Measurements from ENCODE around the gene MXRA7. TPM values are rescaled to one million over a fixed set of nuclear protein-coding genes. Genes with fewer than 3 reads are reported as not detected.

The MXRA7 gene
- total RNA-seq, 2 experiments from 2014 or later: 8.4 to 8.6 TPM

DNA sequence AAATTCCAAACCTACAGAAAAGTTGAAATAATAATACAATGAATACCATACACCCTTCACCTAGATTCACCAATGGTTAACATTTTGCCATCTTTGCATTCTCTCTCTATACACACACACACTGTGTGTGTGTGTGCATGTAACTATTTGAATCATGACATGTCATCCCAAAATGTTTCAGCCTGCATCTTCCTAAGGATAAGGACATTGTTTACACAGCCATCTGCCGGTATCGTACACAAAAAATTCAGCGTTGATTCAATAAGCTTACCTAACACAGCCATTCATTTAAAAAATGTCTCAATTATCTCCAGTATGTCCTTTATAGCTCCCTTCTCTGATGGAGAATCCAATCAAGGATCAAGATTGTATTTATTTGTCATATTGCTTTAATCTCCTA, 3.9 kb downstream of the MXRA7 start:
- DNase-seq (no peak), ATAC-seq (no peak)
- CTCF ChIA-PET: no interaction called here
- H3K4me1 Mint-ChIP-seq (ENCODE audit: low read depth): peaks cover 13% of the 10 kb centered on the region
- TF ChIP-seq, protein P1, sequence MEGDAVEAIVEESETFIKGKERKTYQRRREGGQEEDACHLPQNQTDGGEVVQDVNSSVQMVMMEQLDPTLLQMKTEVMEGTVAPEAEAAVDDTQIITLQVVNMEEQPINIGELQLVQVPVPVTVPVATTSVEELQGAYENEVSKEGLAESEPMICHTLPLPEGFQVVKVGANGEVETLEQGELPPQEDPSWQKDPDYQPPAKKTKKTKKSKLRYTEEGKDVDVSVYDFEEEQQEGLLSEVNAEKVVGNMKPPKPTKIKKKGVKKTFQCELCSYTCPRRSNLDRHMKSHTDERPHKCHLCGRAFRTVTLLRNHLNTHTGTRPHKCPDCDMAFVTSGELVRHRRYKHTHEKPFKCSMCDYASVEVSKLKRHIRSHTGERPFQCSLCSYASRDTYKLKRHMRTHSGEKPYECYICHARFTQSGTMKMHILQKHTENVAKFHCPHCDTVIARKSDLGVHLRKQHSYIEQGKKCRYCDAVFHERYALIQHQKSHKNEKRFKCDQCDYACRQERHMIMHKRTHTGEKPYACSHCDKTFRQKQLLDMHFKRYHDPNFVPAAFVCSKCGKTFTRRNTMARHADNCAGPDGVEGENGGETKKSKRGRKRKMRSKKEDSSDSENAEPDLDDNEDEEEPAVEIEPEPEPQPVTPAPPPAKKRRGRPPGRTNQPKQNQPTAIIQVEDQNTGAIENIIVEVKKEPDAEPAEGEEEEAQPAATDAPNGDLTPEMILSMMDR (IDR thresholded peaks at IDR 0.05): no peak
- intact Hi-C loops (cut with micrococcal nuclease): no loop called here
- POLR2A ChIA-PET: no interaction called here
- H3K27ac Mint-ChIP-seq: no peak overlapping the region
- no peak overlapping the region for H3K4me3 Mint-ChIP-seq
- no peaks in the 10 kb centered on the region for H3K9me3 Mint-ChIP-seq
- H3K36me3 Mint-ChIP-seq (ENCODE audit: low read depth): no peaks in the 10 kb centered on the region
- no peaks in the 10 kb centered on the region for H3K27me3 Mint-ChIP-seq

DNA sequence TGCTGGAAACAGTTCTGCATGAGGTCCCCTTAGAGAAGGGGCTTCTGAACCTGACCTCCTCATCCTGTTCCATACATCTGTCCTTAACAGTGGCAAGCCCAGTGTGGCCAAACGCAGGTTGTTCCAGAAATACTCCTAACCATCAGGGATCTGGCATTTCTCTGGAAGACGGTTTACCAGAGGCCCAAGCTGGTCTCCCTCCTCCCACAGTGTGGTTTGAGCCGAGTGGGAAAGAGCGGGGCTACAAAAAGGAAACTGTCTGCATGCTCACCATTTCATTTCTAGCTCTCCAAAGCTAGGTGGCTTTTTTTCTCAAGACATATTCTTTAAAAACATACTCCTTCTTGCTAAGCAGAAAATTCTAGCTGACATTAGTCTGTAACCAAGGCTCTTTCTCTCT, 6.0 kb downstream of the MXRA7 start:
- no peaks in the 10 kb centered on the region for H3K36me3 Mint-ChIP-seq (ENCODE audit: low read depth)
- ChIA-PET POLR2A (interaction anchor here (0.7 kb wide), 1 partner anchor 12 kb away, joined by 3 read pairs; no protein-coding TSS in a partner anchor), CTCF (interaction anchor here (1.0 to 2.8 kb wide), 4 partner anchors 8 to 80 kb away, joined by 3 to 10 read pairs (median 6); no protein-coding TSS in a partner anchor)

DNA sequence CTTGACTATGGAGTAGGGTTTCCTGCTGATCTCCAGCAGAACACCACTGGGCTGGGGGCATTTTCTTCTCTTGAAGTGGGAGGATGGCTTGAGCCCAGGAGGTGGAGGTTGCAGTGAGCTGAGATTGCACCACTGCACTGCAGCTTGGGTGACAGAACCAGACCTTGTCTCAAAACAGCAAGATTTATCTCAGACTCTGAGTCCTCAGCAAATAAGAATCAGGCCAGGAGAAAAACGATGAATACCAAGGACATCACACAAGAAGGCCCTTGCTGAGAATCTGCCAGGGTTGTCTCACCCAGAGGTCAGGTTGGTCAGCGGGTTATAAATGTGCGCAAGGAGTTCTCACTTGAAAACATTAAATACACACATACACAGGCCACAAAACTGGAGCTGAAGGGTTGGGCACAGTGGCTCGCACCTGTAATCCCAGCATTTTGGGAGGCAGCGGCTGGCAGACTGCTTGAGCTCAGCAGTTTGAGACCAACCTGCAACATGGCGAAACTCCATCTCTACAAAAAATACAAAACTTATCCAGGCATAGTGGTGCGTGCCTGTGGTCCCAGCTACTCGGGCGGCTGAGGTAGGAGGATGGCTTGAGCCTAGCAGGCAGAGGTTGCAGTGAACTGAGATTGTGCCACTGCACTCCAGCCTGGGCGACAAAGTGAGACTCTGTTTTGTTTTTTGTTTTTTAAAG, 7.7 kb downstream of the MXRA7 start:
- Mint-ChIP-seq H3K4me3 (no peak overlapping the region), H3K36me3 (ENCODE audit: low read depth) (no peaks in the 10 kb centered on the region), H3K27me3 (no peaks in the 10 kb centered on the region), H3K9me3 (no peaks in the 10 kb centered on the region), H3K4me1 (ENCODE audit: low read depth) (no peaks in the 10 kb centered on the region), H3K27ac (no peak overlapping the region)
- TF ChIP-seq, protein P1 (IDR thresholded peaks at IDR 0.05): no peak
- CTCF ChIA-PET: interaction anchor here (0.7 to 2.8 kb wide), 6 partner anchors 9 to 180 kb away, joined by 3 to 10 read pairs (median 4); no protein-coding TSS in a partner anchor
- DNase-seq (no peak), ATAC-seq (no peak)
- intact Hi-C loops (cut with micrococcal nuclease): no loop called here
- POLR2A ChIA-PET: no interaction called here

More for the DNA sequence above, 6.0 kb downstream of the MXRA7 start:
- Mint-ChIP-seq H3K27me3 (no peaks in the 10 kb centered on the region), H3K4me3 (no peak overlapping the region), H3K27ac (no peak overlapping the region), H3K9me3 (no peaks in the 10 kb centered on the region), H3K4me1 (ENCODE audit: low read depth) (peaks cover 4% of the 10 kb centered on the region)
- intact Hi-C loops (cut with micrococcal nuclease): no loop called here
- ATAC-seq: no peak
- DNase-seq: no peak
- TF ChIP-seq, protein P1 (IDR thresholded peaks at IDR 0.05): no peak

DNA sequence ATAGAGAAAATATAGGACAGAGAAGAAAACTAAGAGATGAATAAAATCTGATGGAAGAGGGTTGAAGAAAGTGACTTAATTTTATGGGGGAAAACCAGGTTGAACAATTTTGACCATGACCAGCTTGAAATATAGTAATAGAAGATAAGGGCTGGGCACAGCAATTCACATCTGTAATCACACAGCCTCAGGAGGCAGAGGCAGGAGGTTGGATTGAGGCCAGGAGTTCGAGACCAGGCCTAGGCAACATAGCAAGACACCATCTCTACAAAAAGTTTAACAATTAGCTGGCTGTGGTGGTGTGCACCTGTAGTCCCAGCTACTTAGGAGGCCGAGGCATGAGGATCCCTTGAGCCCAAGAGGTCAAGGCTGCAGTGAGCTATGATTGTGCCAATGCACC, 8.7 kb downstream of the MXRA7 start:
- TF ChIP-seq, protein P1 (IDR thresholded peaks at IDR 0.05): no peak
- POLR2A ChIA-PET: no interaction called here

DNA sequence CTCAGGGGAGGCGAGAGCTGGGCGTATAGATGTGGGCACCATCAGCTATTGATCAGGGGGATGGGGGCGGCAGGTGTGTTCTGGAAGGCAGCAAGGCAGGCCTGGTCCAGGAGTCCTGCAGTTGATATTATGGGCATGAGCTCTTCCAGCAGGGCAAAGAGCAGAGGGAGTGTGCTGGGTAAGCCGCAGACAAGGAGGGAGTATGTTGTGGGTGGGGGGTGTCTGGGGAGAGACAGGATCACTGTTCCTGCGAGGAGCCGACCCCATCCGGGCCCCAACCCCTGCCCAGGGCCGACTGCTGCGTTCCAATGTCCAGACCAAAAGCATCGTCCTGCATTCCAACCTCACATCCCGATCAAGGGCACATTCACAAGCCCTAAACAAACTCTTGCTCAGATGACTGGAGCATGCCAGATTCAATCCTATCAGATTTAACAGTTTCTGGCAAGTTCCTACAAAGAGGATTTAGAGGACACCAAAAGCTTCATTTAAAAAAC, 9.2 kb downstream of the MXRA7 start:
- Mint-ChIP-seq H3K4me3 (no peak overlapping the region), H3K9me3 (no peaks in the 10 kb centered on the region), H3K36me3 (ENCODE audit: low read depth) (no peaks in the 10 kb centered on the region), H3K4me1 (ENCODE audit: low read depth) (no peaks in the 10 kb centered on the region), H3K27ac (no peak overlapping the region), H3K27me3 (no peaks in the 10 kb centered on the region)
- CTCF ChIA-PET: interaction anchor here (0.7 to 1.5 kb wide), 2 partner anchors 13 to 20 kb away, joined by 3 to 4 read pairs; no protein-coding TSS in a partner anchor
- POLR2A ChIA-PET: no interaction called here
- no peak for ATAC-seq
- TF ChIP-seq, protein P1 (IDR thresholded peaks at IDR 0.05): no peak
- DNase-seq: no peak
- intact Hi-C loops (cut with micrococcal nuclease): no loop called here

More for the DNA sequence above, 8.7 kb downstream of the MXRA7 start:
- DNase-seq (no peak), ATAC-seq (no peak)
- Mint-ChIP-seq H3K4me1 (ENCODE audit: low read depth) (no peaks in the 10 kb centered on the region), H3K36me3 (ENCODE audit: low read depth) (no peaks in the 10 kb centered on the region), H3K4me3 (no peak overlapping the region), H3K27me3 (no peaks in the 10 kb centered on the region), H3K27ac (no peak overlapping the region), H3K9me3 (no peaks in the 10 kb centered on the region)
- intact Hi-C loops (cut with micrococcal nuclease): no loop called here
- CTCF ChIA-PET: interaction anchor here (0.7 to 1.5 kb wide), 2 partner anchors 11 to 20 kb away, joined by 3 to 4 read pairs; no protein-coding TSS in a partner anchor

Data from activated CD8-positive, alpha-beta T cell treated with anti-CD3 and anti-CD28 coated beads for 36 hours (primary cell).